Measurements from ENCODE around the gene NFKBIE. TPM values are rescaled to one million over a fixed set of nuclear protein-coding genes. Genes with fewer than 3 reads are reported as not detected.

NFKBIE gene, protein sequence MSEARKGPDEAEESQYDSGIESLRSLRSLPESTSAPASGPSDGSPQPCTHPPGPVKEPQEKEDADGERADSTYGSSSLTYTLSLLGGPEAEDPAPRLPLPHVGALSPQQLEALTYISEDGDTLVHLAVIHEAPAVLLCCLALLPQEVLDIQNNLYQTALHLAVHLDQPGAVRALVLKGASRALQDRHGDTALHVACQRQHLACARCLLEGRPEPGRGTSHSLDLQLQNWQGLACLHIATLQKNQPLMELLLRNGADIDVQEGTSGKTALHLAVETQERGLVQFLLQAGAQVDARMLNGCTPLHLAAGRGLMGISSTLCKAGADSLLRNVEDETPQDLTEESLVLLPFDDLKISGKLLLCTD
- 3.0 and 9.2 TPM in 2 replicates for total RNA-seq

GRCh38 chr6:44265007-44265721 is at the start of gene NFKBIE:
TSS of gene NFKBIE (minus strand) at chr6:44265551. CDS start at chr6:44265346, 205 bp downstream.

GRCh38 chr6:44312901-44313788 is 47.8 kb upstream of the NFKBIE start, which contains the start of gene AARS2:
TSS of gene AARS2 (minus strand) at chr6:44313347. CDS start at chr6:44313323, 24 bp downstream.

DNA sequence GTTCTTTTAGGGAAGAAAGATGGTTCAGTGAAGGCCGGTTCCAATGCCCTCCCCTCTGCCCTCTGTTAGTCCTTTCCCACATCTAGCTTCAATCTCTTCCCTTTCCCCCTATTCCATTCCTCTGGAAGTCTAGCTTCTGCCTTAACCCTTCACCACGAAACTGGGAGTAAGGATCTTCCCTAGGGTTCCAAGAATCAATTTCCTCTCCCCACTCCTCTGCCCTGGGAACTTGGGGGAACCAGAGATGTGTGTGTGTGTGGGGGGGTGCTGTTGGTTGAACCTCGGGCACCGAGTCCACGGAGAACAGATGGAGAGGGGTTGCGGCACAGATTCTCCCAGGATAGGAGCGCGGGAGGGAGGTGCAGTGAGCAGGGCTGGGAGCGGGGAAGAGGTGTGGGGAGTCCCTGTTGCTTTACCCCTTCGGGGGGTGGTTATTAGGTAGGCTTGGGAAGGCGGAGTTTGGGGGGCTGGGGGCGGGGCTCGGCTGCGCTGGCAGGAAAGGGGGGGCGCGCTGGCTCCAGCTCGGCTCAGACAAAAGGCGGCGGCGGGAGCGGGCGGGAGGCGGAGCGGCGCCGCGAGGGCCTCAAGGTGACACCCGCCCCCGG is 4.7 kb upstream of the NFKBIE start, which contains the start of gene TMEM151B:
Gene TMEM151B, plus strand, starts transcription at position 530 of the 605 bp plus-strand sequence. CDS start 293 bp downstream, outside the sequence.

DNA sequence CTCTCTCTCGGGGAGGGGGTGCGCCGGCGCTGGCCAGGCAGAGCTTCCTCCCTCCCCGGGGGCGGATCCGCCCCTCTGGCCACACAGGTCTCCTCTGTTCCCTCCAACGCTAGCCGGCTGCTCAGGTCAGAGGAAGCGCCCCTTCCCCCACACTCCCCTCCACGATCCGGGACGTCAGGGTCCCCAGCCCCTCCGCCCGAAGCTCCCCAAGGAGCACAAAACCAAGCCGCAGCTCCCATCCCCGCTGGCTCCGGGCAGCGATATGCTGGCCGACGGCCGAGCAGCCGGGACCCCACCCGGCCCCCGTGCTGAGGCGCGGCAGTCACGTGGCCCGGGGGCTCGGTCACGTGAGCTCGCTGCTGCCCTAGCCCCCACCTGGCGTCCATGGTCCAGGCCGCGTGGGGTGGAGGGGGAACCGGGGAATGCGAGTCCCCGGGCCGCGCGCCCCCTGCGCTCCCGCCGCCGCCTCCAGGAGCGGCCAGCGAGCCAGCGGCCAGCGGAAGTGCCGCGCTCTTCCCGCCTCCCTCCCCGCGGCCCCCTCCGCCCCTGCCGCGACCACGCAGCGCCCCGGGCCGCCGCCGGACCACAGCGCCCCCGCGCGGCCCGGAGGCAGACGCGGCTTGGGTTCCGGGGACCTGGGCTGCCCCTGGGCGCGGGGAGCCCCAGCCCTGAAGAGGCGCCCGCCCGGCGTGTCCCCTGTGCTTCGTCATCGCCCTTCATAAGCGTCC is 8.2 kb downstream of the NFKBIE start, which contains the start of gene SLC35B2:
Gene SLC35B2, minus strand, starts transcription at position 504 of the 728 bp plus-strand sequence. Its CDS starts 118 bp downstream, at position 386.

GRCh38 chr6:44246663-44247337 is 18.6 kb downstream of the NFKBIE start, which contains the start of gene HSP90AB1:
TSS of gene HSP90AB1 (plus strand) at chr6:44247101. CDS start at chr6:44248630, 1,529 bp downstream.

GRCh38 chr6:44223319-44224028 is 41.9 kb downstream of the NFKBIE start, which contains the start of gene SLC29A1:
TSS of gene SLC29A1 (plus strand) at chr6:44223595. CDS start at chr6:44227314, 3,719 bp downstream.

GRCh38 chr6:44216677-44217331 is 48.5 kb downstream of the NFKBIE start, which contains the start of gene MYMX:
TSS of gene MYMX (plus strand) at chr6:44216926. CDS start at chr6:44217472, 546 bp downstream.

Other genes starting within 250 kb of the NFKBIE start
- 25.7 and 40.7 TPM in 2 replicates for gene MRPL14, start 138.1 kb downstream of the NFKBIE start, total RNA-seq
- gene TMEM63B, start 138.0 kb downstream of the NFKBIE start, total RNA-seq: 22.6 and 25.8 TPM in 2 replicates
- 0.35 TPM in 1 of 2 replicates, not detected in the other for gene CAPN11, start 106.7 kb downstream of the NFKBIE start, total RNA-seq
- gene MYMX, start 48.6 kb downstream of the NFKBIE start, total RNA-seq: 0.60 TPM in 1 of 2 replicates, not detected in the other
- gene SLC29A1, start 42.0 kb downstream of the NFKBIE start, total RNA-seq: 7.9 and 33.3 TPM in 2 replicates
- gene HSP90AB1, start 18.4 kb downstream of the NFKBIE start, total RNA-seq: 534 and 585 TPM in 2 replicates
- gene SLC35B2, start 8.0 kb downstream of the NFKBIE start, total RNA-seq: 64.7 and 65.8 TPM in 2 replicates
- gene TMEM151B, start 4.9 kb upstream of the NFKBIE start, total RNA-seq: not detected in 2 replicates
- 8.3 and 8.4 TPM in 2 replicates for gene AARS2, start 47.8 kb upstream of the NFKBIE start, total RNA-seq
- not detected in 2 replicates for gene SPATS1, start 77.1 kb upstream of the NFKBIE start, total RNA-seq
- gene CDC5L, start 122.2 kb upstream of the NFKBIE start, total RNA-seq: 9.7 and 12.1 TPM in 2 replicates

Data from pericardium fibroblast (primary cell).